ENCODE data around the gene ARFRP1.

The ARFRP1 gene

DNA sequence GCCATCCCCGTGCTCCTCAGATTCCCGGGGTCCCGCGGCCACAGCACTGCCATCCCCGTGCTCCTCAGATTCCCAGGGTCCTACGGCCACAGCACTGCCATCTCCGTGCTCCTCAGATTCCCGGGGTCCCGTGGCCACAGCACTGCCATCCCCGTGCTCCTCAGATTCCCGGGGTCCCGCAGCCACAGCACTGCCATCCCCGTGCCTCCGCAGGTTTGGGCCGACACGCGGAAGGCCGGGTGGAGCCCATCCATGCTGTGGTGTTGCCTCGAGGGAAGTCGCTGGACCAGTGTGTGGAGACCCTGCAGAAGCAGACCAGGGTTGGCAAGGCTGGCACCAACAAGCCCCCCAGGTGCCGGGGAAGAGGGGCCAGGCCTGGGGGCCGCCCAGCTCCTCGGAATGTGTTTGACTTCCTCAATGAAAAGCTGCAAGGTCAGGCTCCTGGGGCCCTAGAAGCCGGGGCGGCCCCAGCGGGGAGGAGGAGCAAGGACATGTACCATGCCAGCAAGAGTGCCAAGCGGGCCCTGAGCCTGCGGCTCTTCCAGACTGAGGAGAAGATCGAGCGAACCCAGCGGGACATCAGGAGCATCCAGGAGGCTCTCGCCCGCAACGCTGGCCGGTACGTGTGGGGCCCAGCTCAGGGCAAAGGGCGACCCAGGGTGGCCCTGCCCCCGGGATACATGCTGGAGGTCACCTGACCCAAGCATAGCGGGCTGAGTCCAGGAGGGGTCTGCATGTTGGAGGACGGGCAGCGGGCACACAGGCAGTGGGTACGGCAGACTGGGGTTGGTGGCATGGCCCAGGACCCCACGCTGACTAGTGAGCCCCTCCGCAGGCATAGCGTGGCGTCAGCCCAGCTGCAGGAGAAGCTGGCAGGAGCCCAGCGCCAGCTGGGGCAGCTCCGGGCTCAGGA, 27.4 kb upstream of the ARFRP1 start:
- Histone ChIP-seq H3K9me3 (ENCODE audit: severe bottlenecking) (no peaks in the 10 kb centered on the region), H3K4me3 (ENCODE audit: low read depth, low read length) (no peak overlapping the region), H3K27me3 (ENCODE audit: insufficient read depth, low read depth, severe bottlenecking) (no peaks in the 10 kb centered on the region), H3K36me3 (peaks cover 35% of the 10 kb centered on the region), H3K27ac (no peak overlapping the region)
- TF ChIP-seq, protein P1, sequence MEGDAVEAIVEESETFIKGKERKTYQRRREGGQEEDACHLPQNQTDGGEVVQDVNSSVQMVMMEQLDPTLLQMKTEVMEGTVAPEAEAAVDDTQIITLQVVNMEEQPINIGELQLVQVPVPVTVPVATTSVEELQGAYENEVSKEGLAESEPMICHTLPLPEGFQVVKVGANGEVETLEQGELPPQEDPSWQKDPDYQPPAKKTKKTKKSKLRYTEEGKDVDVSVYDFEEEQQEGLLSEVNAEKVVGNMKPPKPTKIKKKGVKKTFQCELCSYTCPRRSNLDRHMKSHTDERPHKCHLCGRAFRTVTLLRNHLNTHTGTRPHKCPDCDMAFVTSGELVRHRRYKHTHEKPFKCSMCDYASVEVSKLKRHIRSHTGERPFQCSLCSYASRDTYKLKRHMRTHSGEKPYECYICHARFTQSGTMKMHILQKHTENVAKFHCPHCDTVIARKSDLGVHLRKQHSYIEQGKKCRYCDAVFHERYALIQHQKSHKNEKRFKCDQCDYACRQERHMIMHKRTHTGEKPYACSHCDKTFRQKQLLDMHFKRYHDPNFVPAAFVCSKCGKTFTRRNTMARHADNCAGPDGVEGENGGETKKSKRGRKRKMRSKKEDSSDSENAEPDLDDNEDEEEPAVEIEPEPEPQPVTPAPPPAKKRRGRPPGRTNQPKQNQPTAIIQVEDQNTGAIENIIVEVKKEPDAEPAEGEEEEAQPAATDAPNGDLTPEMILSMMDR (IDR thresholded peaks at IDR 0.05; ENCODE audit: low read depth, low read length), result no peak
- DNase-seq, result no peak

DNA sequence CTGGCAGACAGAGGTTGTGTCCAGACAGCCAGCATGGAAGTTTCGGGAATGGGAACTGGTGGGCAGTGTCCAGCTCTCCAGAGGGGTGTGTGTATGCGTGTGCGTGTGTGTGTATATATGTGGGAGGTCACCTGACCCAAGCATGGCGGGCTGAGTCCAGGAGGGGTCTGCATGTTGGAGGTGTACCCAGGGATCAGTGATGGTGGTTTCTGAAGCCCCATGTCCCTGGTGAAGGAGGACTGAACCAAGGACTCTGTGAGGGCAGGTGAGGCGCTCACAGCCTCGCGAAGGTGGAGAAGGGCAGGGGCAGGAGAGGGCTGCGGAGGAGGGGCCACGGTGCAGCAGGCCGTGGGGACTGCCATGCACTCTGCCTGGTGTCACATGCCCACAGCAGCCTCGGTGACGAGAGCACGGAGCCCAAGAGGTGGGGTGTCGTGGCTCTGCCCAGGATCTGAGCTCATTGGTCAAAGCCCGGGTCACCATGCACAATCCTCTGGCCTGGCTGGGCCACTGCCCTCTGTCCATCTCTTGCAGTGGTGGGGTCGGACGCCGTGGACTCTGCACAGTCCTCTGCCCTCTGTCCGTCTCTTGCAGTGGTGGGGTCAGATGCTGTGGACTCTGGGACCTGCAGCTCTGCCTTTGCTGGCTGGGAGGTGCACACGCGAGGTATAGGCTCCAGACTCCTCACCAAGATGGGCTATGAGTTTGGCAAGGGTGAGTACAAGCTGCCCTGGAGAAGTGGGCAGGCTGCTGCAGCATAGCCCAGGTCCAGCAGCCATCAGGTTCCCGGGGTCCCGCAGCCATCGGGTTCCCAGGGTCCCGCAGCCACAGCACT, 26.6 kb upstream of the ARFRP1 start:
- TF ChIP-seq, protein P1 (IDR thresholded peaks at IDR 0.05; ENCODE audit: low read depth, low read length), result no peak
- H3K27ac ChIP-seq, result no peak overlapping the region
- no peaks in the 10 kb centered on the region for H3K27me3 ChIP-seq (ENCODE audit: insufficient read depth, low read depth, severe bottlenecking)
- peaks cover 39% of the 10 kb centered on the region for H3K36me3 ChIP-seq
- H3K4me3 ChIP-seq (ENCODE audit: low read depth, low read length), result no peak overlapping the region
- no peaks in the 10 kb centered on the region for H3K9me3 ChIP-seq (ENCODE audit: severe bottlenecking)
- no peak for DNase-seq

DNA sequence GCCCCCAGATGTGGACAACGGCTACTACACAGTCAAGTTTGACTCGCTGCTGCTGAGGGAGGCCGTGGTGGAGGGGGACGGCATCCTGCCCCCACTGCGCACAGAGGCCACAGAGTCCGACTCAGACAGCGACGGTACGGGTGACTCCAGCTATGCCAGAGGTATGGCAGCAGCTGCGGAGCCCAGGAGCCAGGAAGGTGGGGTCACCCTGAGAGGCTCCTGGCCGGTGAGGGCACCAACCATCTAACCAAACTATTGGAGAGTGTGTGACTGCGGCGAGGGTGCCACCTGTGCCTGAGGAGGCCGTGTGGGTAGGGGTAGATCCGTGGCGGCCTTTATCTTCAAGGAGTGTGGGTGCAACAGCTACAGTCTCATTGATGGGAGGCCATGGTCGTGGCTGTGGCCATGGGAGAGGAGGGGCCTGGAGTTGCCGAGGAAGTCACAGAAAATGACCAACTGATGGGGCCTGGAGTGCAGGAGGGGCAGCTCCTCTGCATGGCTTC, 25.9 kb upstream of the ARFRP1 start:
- Histone ChIP-seq H3K27ac (no peak overlapping the region), H3K27me3 (ENCODE audit: insufficient read depth, low read depth, severe bottlenecking) (no peaks in the 10 kb centered on the region), H3K36me3 (peaks cover 42% of the 10 kb centered on the region), H3K4me3 (ENCODE audit: low read depth, low read length) (no peak overlapping the region), H3K9me3 (ENCODE audit: severe bottlenecking) (no peaks in the 10 kb centered on the region)
- TF ChIP-seq, protein P1 (IDR thresholded peaks at IDR 0.05; ENCODE audit: low read depth, low read length), result no peak
- no peak for DNase-seq

DNA sequence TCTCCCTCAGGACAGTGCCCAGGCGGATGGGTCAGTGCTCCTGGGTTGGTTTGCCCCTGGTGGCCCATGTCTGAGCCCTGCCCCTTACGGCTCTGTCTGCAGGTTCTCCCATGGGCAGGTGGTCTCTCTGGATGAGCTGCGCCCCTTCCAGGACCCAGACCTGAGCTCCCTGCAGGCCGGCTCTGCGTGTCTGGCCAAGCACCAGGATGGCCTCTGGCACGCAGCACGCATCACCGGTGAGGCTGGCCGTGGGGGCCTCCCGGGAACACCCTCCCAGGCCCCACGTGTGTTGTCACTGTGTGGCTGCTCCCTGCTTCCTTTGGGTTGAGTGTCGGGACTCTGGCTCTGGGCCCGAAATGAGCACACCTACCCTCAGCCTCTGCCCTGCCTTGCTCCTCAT, 25.3 kb upstream of the ARFRP1 start:
- Histone ChIP-seq H3K9me3 (ENCODE audit: severe bottlenecking) (no peaks in the 10 kb centered on the region), H3K36me3 (peaks cover 42% of the 10 kb centered on the region), H3K27ac (no peak overlapping the region), H3K27me3 (ENCODE audit: insufficient read depth, low read depth, severe bottlenecking) (no peaks in the 10 kb centered on the region), H3K4me3 (ENCODE audit: low read depth, low read length) (no peak overlapping the region)
- TF ChIP-seq, protein P1 (IDR thresholded peaks at IDR 0.05; ENCODE audit: low read depth, low read length), result no peak
- no peak for DNase-seq

DNA sequence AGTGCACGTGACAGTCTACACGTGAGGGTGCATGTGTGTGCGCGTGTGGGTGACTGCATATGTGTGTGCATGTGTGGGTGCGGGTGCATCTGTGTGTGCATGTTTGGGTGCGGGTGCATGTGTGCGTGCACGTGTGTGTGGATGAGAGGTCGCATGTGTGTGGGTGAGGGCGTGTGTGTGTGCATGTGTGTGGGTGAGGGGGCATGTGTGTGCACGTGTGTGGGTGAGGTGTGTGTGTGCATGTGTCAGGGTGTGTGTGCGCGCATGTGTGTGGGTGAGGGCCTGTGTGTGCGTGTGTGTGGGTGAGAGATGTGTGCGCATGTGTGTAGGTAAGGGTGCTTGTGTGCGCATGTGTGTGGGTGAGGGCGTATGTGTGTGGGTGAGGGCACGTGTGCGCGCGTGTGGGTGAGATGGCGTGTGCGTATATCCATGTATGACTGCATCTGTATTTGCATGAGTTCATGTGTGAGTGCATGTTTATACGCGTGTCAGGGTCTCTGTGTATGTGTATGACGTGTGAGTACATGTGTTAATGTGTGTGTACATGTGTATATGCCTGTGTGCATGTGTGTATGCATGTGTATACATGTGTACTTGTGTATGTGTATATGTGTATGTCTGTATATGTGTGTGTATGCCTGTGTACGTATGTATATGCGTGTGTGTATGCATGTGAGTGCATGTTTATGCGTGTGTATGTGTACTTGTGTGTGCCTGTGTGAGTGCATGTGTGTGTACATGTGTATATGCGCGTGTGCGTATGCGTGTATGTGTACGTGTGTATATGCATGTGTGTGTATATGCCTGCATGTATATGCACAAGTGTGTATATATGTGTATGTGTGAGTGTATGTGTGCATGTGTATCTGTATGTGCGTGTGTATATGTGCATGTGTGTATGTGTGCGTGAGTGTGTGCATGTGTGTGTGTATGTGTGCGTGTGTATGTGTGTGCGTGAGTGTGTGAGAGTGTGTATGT, 24.6 kb upstream of the ARFRP1 start:
- Histone ChIP-seq H3K9me3 (ENCODE audit: severe bottlenecking) (no peaks in the 10 kb centered on the region), H3K36me3 (peaks cover 42% of the 10 kb centered on the region), H3K27ac (no peak overlapping the region), H3K27me3 (ENCODE audit: insufficient read depth, low read depth, severe bottlenecking) (no peaks in the 10 kb centered on the region), H3K4me3 (ENCODE audit: low read depth, low read length) (no peak overlapping the region)
- TF ChIP-seq, protein P1 (IDR thresholded peaks at IDR 0.05; ENCODE audit: low read depth, low read length), result no peak
- no peak for DNase-seq
